GM23338 (cell line): ENCODE measurements around the gene GPR22. TPM values are rescaled to one million over a fixed set of nuclear protein-coding genes. Genes with fewer than 3 reads are reported as not detected.

ENCODE experiments used
- ATAC-seq: fragments of 200-7000 bp; cut with Tn5 transposase; 3 replicates; pipeline ENCODE4 v1.9.1; 2020
- DNase-seq: peaks from one replicate; pipeline ENCODE4 v3.0.0-alpha.2; 2015; ENCODE audit warnings: low spot score
- H2AFZ ChIP-seq: fragments of 200-600 bp; sonication (generic); 2 replicates; pipeline ENCODE4 v1.8.0; 2016; ENCODE audit warnings: antibody characterized with exemption, mild to moderate bottlenecking, moderate library complexity
- H3F3A ChIP-seq: fragments of 200-600 bp; sonication (generic); replicated peaks from 2 replicates; pipeline ENCODE4 v1.8.0; 2017; ENCODE audit warnings: antibody characterized with exemption, mixed run types, low read depth
- H3K27ac ChIP-seq: fragments of 200-600 bp; sonication (generic); 2 replicates; pipeline ENCODE4 v1.6.1; 2016; ENCODE audit warnings: low read depth
- H3K27me3 ChIP-seq: fragments of 200-600 bp; sonication (generic); 2 replicates; pipeline ENCODE4 v1.8.0; 2016; ENCODE audit warnings: mild to moderate bottlenecking, mixed run types, moderate library complexity; ENCODE audit not compliant: insufficient read depth
- H3K36me3 ChIP-seq: fragments of 200-600 bp; sonication (generic); 2 replicates; pipeline ENCODE4 v1.8.0; 2016; ENCODE audit warnings: mild to moderate bottlenecking; ENCODE audit not compliant: insufficient read depth
- H3K4me1 ChIP-seq: fragments of 200-600 bp; sonication (generic); 2 replicates; pipeline ENCODE4 v1.8.0; 2016; ENCODE audit warnings: mild to moderate bottlenecking, moderate library complexity; ENCODE audit not compliant: insufficient read depth
- H3K4me2 ChIP-seq: fragments of 200-600 bp; sonication (generic); 2 replicates; pipeline ENCODE4 v1.7.1; 2017; ENCODE audit warnings: mixed run types
- H3K4me3 ChIP-seq: fragments of 200-600 bp; sonication (generic); 2 replicates; pipeline ENCODE4 v1.6.1; 2016; ENCODE audit warnings: mixed run types
- H3K79me2 ChIP-seq: fragments of 200-600 bp; sonication (generic); replicated peaks from 2 replicates; pipeline ENCODE4 v1.8.0; 2017; ENCODE audit warnings: mild to moderate bottlenecking; ENCODE audit not compliant: insufficient read depth
- H3K9me2 ChIP-seq: fragments of 200-600 bp; sonication (generic); 2 replicates; pipeline ENCODE4 v1.8.0; 2017; ENCODE audit not compliant: insufficient read depth
- H4K20me1 ChIP-seq: fragments of 200-600 bp; sonication (generic); replicated peaks from 2 replicates; pipeline ENCODE4 v1.8.0; 2017; ENCODE audit warnings: mild to moderate bottlenecking; ENCODE audit not compliant: insufficient read depth
- H3K27ac Mint-ChIP-seq: 2 replicates; pipeline ENCODE4 v1.8.0; 2020; ENCODE audit warnings: inconsistent platforms, mild to moderate bottlenecking, moderate library complexity, mixed read lengths
- H3K27me3 Mint-ChIP-seq: 3 replicates; pipeline ENCODE4 v1.8.0; 2022; ENCODE audit warnings: low read depth, mild to moderate bottlenecking, moderate library complexity, mixed read lengths, inconsistent platforms; ENCODE audit not compliant: insufficient read depth, poor library complexity
- H3K36me3 Mint-ChIP-seq: 3 replicates; pipeline ENCODE4 v1.8.0; 2021; ENCODE audit warnings: low read depth, mild to moderate bottlenecking, inconsistent platforms, moderate library complexity, mixed read lengths
- H3K4me1 Mint-ChIP-seq: 3 replicates; pipeline ENCODE4 v1.8.0; 2020; ENCODE audit warnings: mild to moderate bottlenecking, inconsistent platforms, mixed read lengths
- H3K4me3 Mint-ChIP-seq: 3 replicates; pipeline ENCODE4 v1.8.0; 2021; ENCODE audit warnings: moderate library complexity, mild to moderate bottlenecking, inconsistent platforms, mixed read lengths
- H3K9me3 Mint-ChIP-seq: 3 replicates; pipeline ENCODE4 v1.8.0; 2020; ENCODE audit warnings: moderate library complexity, mild to moderate bottlenecking, inconsistent platforms, mixed read lengths
- CREB1 ChIP-seq: fragments of 250-450 bp; sonication (Bioruptor Pico); IDR thresholded peaks from 2 replicates; pipeline ENCODE4 v1.5.0; 2020; ENCODE audit warnings: low read depth, mild to moderate bottlenecking, moderate library complexity
- CTCF ChIP-seq, 2 experiments: fragments of 200-600 bp in 1 of 2; sonication (generic) in 1 of 2; conservative IDR thresholded peaks; 2 replicates each; pipeline versions ENCODE4 v1.5.1 to v1.6.1; 2016 to 2017; ENCODE audit warnings: antibody characterized with exemption in 2 of 2, low read depth in 2 of 2, mild to moderate bottlenecking in 2 of 2, moderate library complexity in 1 of 2
- ETS1 ChIP-seq: IDR thresholded peaks from 2 replicates; pipeline ENCODE4 v1.6.1; 2016; ENCODE audit warnings: antibody characterized with exemption
- EZH2phosphoT487 ChIP-seq: fragments of 200-600 bp; sonication (generic); IDR thresholded peaks from one replicate; pipeline ENCODE4 v1.8.1; 2018; ENCODE audit warnings: antibody characterized with exemption; ENCODE audit not compliant: unreplicated experiment
- JUNB ChIP-seq: IDR thresholded peaks from one replicate; pipeline ENCODE4 v1.6.1; 2016; ENCODE audit warnings: antibody characterized with exemption; ENCODE audit not compliant: unreplicated experiment
- NANOG ChIP-seq: IDR thresholded peaks from 2 replicates; pipeline ENCODE4 v1.6.1; 2016; ENCODE audit warnings: antibody characterized with exemption, borderline replicate concordance
- ZNF331 ChIP-seq: fragments of 250-450 bp; sonication (Bioruptor Pico); IDR thresholded peaks from 2 replicates; pipeline ENCODE4 v1.5.0; 2020; ENCODE audit warnings: low read depth, mild to moderate bottlenecking, moderate library complexity
- ZNF462 ChIP-seq: fragments of 250-450 bp; sonication (Bioruptor Pico); IDR thresholded peaks from 2 replicates; pipeline ENCODE4 v1.5.0; 2020; ENCODE audit warnings: mild to moderate bottlenecking, moderate library complexity
- polyA plus RNA-seq: library from polyadenylated mRNA; unstranded; fragments of >200 nt; fragmentation: Nextera tagmentation; extraction: Ambion mirVana; gene quantifications from 2 replicates; pipeline ENCODE4 v1.2.1, GENCODE V29; 2016
- total RNA-seq: library from RNA; depleted of rRNA; stranded (reverse); fragments of >200 nt; shearing (Covaris generic); gene quantifications from 2 replicates; pipeline ENCODE4 v1.2.3, GENCODE V29; 2014

GPR22 gene
- total and polyA plus RNA-seq, 2 experiments from 2014 or later, result 3.4 TPM; not detected in 1

- H3K27ac Mint-ChIP-seq, result no peak overlapping the region
- H3K36me3 ChIP-seq, result no peaks in the 10 kb centered on the region
- no peaks in the 10 kb centered on the region for H4K20me1 ChIP-seq
- peaks cover under 1% of the 10 kb centered on the region; the same call in 2 of the 3 replicates for H3K9me3 Mint-ChIP-seq
- H3K27me3 ChIP-seq, result no peaks in the 10 kb centered on the region
- H3K27me3 Mint-ChIP-seq, result peaks cover 2% of the 10 kb centered on the region
- TF ChIP-seq ETS1 (no peak), NANOG (no peak), JUNB (no peak), CREB1 (CRISPR knock-in tag) (no peak), CTCF (conservative IDR thresholded peaks at IDR 0.05; ENCODE audit: low read depth in 2 of 2) (no peak), EZH2phosphoT487 (no peak)
- DNase-seq, result no peak
- no peak overlapping the region for H3K4me2 ChIP-seq
- H3K4me3 Mint-ChIP-seq, result no peak overlapping the region
- H3K4me1 Mint-ChIP-seq, result no peaks in the 10 kb centered on the region
- no peaks in the 10 kb centered on the region for H3K9me2 ChIP-seq
- H2AFZ ChIP-seq, result no peak overlapping the region
- H3K79me2 ChIP-seq, result peaks cover 9% of the 10 kb centered on the region; the same call in 1 of the 2 replicates
- H3K4me3 ChIP-seq, result no peak overlapping the region
- no peak overlapping the region for H3K27ac ChIP-seq
- H3K4me1 ChIP-seq, result no peaks in the 10 kb centered on the region
- ATAC-seq, result no peak
- H3F3A ChIP-seq, result no peaks in the 10 kb centered on the region
- peaks cover 22% of the 10 kb centered on the region; the same call in 2 of the 3 replicates for H3K36me3 Mint-ChIP-seq
These were observed 34.1 kb upstream of the GPR22 start for GRCh38 chr7:107435749-107436148.

- no peak overlapping the region for H3K4me2 ChIP-seq
- H3K27me3 Mint-ChIP-seq, result peaks cover 2% of the 10 kb centered on the region
- no peak for ATAC-seq
- H3K36me3 ChIP-seq, result no peaks in the 10 kb centered on the region
- H3K79me2 ChIP-seq, result 0 out of 2 replicates have a peak, but pooled peaks cover under 1% of the 10 kb centered on the region
- no peak overlapping the region for H3K27ac Mint-ChIP-seq
- no peak overlapping the region for H2AFZ ChIP-seq
- no peaks in the 10 kb centered on the region for H3K4me1 ChIP-seq
- H3K4me3 Mint-ChIP-seq, result no peak overlapping the region
- H3K4me1 Mint-ChIP-seq, result no peaks in the 10 kb centered on the region
- H4K20me1 ChIP-seq, result no peaks in the 10 kb centered on the region
- peaks cover 13% of the 10 kb centered on the region; the same call in 2 of the 3 replicates for H3K36me3 Mint-ChIP-seq
- H3K4me3 ChIP-seq, result no peak overlapping the region
- TF ChIP-seq ZNF331 (CRISPR knock-in tag) (no peak), ETS1 (no peak), CREB1 (CRISPR knock-in tag) (no peak), JUNB (no peak), EZH2phosphoT487 (no peak), ZNF462 (CRISPR knock-in tag) (no peak)
- H3K27me3 ChIP-seq, result no peaks in the 10 kb centered on the region
- no peaks in the 10 kb centered on the region for H3F3A ChIP-seq
- no peaks in the 10 kb centered on the region for H3K9me2 ChIP-seq
- no peak for DNase-seq
- H3K9me3 Mint-ChIP-seq, result no peaks in the 10 kb centered on the region
- H3K27ac ChIP-seq, result no peak overlapping the region
These were observed 30.8 kb upstream of the GPR22 start for GRCh38 chr7:107439025-107439424.
